Uterus (tissue), 4 donors: ENCODE data around the gene RNU6-1. TPM values are rescaled to one million over a fixed set of nuclear protein-coding genes. Genes with fewer than 3 reads are reported as not detected.
A peak's percentile ranks its signal among the peaks of the same experiment; 100 is the strongest.

ENCODE experiments used
- DNase-seq, 2 donors: peaks; one replicate each; pipeline ENCODE4 v3.0.0-alpha.2; 2019 to 2020
- H3K27ac ChIP-seq, 2 donors: fragments of 200-600 bp; sonication (generic); 1 replicate in 1 of 2; 2 replicates in 1 of 2; pipeline ENCODE4 v1.5.1; 2016 to 2018
- H3K27me3 ChIP-seq, 2 donors: fragments of 200-600 bp; sonication (generic); one replicate each; pipeline ENCODE4 v1.5.1; 2018 to 2019; ENCODE audit warnings: control low read depth in 1 of 2
- H3K36me3 ChIP-seq, 2 donors: fragments of 200-600 bp; sonication (generic); one replicate each; pipeline ENCODE4 v1.5.1; 2019; ENCODE audit warnings: control low read depth in 1 of 2
- H3K4me1 ChIP-seq, 2 donors: fragments of 200-600 bp; sonication (generic); one replicate each; pipeline ENCODE4 v1.5.1; 2018 to 2019; ENCODE audit warnings: control low read depth in 1 of 2
- H3K4me3 ChIP-seq, 2 donors: fragments of 200-600 bp; sonication (generic); 1 replicate in 1 of 2; 2 replicates in 1 of 2; pipeline ENCODE4 v1.5.1; 2018 to 2019; ENCODE audit warnings: mild to moderate bottlenecking in 1 of 2
- H3K9me3 ChIP-seq, 2 donors: fragments of 200-600 bp; sonication (generic); one replicate each; pipeline ENCODE4 v1.5.1; 2019; ENCODE audit warnings: control low read depth in 1 of 2
- CTCF ChIP-seq, 4 experiments: fragments of 200-600 bp in 2 of 4; fragments of 450-650 bp in 2 of 4; sonication (generic) in 2 of 4; IDR thresholded peaks; one replicate each; pipeline ENCODE4 v1.5.1; 2016 to 2019; ENCODE audit warnings: antibody characterized with exemption in 4 of 4, mild to moderate bottlenecking in 2 of 4, moderate library complexity in 1 of 4
- POLR2A ChIP-seq, 2 donors: fragments of 450-650 bp; IDR thresholded peaks; one replicate each; pipeline ENCODE4 v1.6.1; 2016; ENCODE audit warnings: antibody characterized with exemption in 2 of 2, mild to moderate bottlenecking in 1 of 2, moderate library complexity in 1 of 2
- intact Hi-C: fragments of 100-400 bp; cut with DNase I; formaldehyde crosslinking; loops from one replicate; pipeline ENCODE4 v1.15.1; 2023; ENCODE audit warnings: low total_unique reads
- total RNA-seq, 4 donors: library from RNA; depleted of rRNA in 3 of 4; stranded (reverse); fragments of >200 nt in 3 of 4; gene quantifications; one replicate each; pipeline versions ENCODE4 v1.1.0 to v1.2.4, GENCODE V29; 2014 to 2023
- donor health status: DM: yes; HTN: yes; CAD: no.

Gene RNU6-1
- total RNA-seq, 4 donors from 2014 or later = not detected

DNA sequence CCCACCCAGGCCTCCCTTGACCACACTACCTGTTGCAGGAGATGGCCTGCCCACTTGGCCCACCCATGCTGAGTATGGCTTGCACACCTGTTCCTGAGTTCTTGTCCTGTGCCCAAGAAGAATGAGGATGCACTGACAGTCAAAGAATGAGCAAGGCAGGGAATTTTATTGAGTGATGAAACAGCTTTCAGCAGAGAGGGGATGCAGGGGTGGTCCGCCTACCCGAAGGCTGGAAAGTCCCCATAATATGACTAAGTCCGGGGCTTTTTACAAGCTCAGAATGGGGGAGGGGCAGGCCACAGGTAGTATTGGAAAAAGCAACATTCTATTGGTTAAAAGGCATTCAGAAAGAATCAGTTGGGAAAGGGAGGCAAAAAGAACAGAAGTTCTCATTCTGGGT is 29.9 kb upstream of the RNU6-1 start:
- DNase-seq = no peak
- Histone ChIP-seq H3K27me3 (no peaks in the 10 kb centered on the region), H3K4me3 (no peak overlapping the region), H3K27ac (no peak overlapping the region), H3K9me3 (no peaks in the 10 kb centered on the region), H3K36me3 (no peaks in the 10 kb centered on the region), H3K4me1 (no peaks in the 10 kb centered on the region)
- no peak for TF ChIP-seq CTCF (IDR thresholded peaks at IDR 0.05)
- no peak for TF ChIP-seq POLR2A (IDR thresholded peaks at IDR 0.05)
- intact Hi-C loops = no loop called here

DNA sequence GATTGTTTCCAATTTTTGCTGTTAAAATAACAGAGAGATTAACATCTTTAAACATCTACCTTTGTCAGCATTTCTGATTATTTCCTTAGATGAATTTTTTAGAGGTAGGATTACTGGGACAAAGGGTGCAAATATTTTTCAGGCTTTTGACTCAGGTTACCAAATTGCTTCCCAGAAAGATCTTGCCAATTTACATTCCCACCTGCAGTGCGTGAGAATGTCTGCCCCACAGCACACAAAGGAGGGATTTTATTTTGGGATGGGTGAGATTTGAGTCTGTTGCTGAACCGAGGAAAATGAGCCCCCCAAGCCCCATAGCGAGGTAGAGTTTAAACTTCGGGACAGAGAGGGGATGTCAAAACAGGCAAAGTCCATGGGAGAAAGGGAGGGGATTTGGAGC is 25.9 kb upstream of the RNU6-1 start:
- H3K27ac ChIP-seq = no peak overlapping the region
- no peak for TF ChIP-seq CTCF (IDR thresholded peaks at IDR 0.05)
- H3K27me3 ChIP-seq = no peaks in the 10 kb centered on the region
- no peaks in the 10 kb centered on the region for H3K9me3 ChIP-seq
- peaks cover 0 to 5% of the 10 kb centered on the region in 2 donors for H3K4me1 ChIP-seq
- H3K4me3 ChIP-seq = no peak overlapping the region
- intact Hi-C loops = no loop called here
- no peaks in the 10 kb centered on the region for H3K36me3 ChIP-seq
- DNase-seq = no peak

- TF ChIP-seq CTCF (IDR thresholded peaks at IDR 0.05) = no peak
- no peak for TF ChIP-seq POLR2A (IDR thresholded peaks at IDR 0.05)
- intact Hi-C loops = no loop called here
- DNase-seq = no peak
- peaks cover 0 to 5% of the 10 kb centered on the region in 2 donors for H3K4me1 ChIP-seq
- H3K27ac ChIP-seq = no peak overlapping the region
- H3K9me3 ChIP-seq = no peaks in the 10 kb centered on the region
- no peaks in the 10 kb centered on the region for H3K27me3 ChIP-seq
- H3K36me3 ChIP-seq = no peaks in the 10 kb centered on the region
- H3K4me3 ChIP-seq = no peak overlapping the region
These were observed 25.5 kb upstream of the RNU6-1 start for GRCh38 chr15:67865331-67865730.

- no peaks in the 10 kb centered on the region for H3K27me3 ChIP-seq
- peak; percentile 80 to 84 for DNase-seq
- peak in 1 of 2 donors; percentile 23 for TF ChIP-seq POLR2A (IDR thresholded peaks at IDR 0.05)
- TF ChIP-seq CTCF (IDR thresholded peaks at IDR 0.05) = peak; percentile 94 to 97 (median 97)
- H3K4me1 ChIP-seq = peaks cover 0 to 5% of the 10 kb centered on the region in 2 donors
- H3K4me3 ChIP-seq = peak overlapping the region; percentile 26 to 39
- no peaks in the 10 kb centered on the region for H3K9me3 ChIP-seq
- H3K27ac ChIP-seq = peak overlapping the region; percentile 57 to 73
- H3K36me3 ChIP-seq = no peaks in the 10 kb centered on the region
- intact Hi-C loops = loop anchor here (5.0 kb wide), 1 partner anchor 294 kb away; no protein-coding TSS in a partner anchor
These were observed 23.7 kb upstream of the RNU6-1 start for GRCh38 chr15:67863442-67863987.

DNA sequence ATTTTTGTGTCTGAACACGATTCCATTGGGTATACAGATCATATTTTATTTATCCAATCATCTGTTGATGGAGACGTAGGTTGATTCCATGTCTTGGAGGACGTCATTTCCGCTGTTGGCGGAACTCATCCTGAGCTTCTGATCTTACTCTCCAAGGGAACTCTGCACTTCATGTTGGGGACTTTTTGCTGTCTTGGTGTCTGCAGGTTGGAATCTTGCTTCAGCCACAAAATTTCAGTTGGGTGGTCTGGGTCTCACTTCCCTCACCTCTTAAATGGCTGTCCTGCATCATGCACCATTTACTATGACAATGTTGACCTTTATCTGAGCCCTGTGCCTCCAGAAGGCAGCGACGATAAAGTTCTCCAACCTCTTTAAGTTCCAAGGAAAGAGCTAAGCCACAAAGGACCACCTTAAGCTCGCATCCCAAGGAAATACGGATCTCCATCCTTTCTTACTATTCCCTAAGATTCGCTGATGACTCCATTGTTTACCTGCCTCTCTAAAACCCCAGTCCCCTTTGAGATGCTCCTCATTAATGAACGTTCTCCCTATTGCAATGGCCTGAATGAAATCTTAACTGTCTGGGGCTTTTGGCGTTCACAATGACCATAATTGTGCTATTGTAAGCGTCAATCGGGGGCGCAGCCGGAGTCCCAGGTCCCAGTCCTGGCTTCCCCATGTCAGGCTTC is 23.1 kb upstream of the RNU6-1 start:
- no peaks in the 10 kb centered on the region for H3K27me3 ChIP-seq
- TF ChIP-seq CTCF (IDR thresholded peaks at IDR 0.05) (no peak), POLR2A (IDR thresholded peaks at IDR 0.05) (no peak)
- peak overlapping the region; percentile 26 to 39 for H3K4me3 ChIP-seq
- DNase-seq = no peak
- peaks cover 0 to 5% of the 10 kb centered on the region in 2 donors for H3K4me1 ChIP-seq
- H3K27ac ChIP-seq = peak overlapping the region; percentile 57 to 73
- H3K36me3 ChIP-seq = no peaks in the 10 kb centered on the region
- intact Hi-C loops = loop anchor here (5.0 kb wide), 1 partner anchor 294 kb away; no protein-coding TSS in a partner anchor
- H3K9me3 ChIP-seq = no peaks in the 10 kb centered on the region
